HEK293 (cell line): Measurements from ENCODE around the gene EXT2.

ENCODE experiments used
- HIC1 ChIP-seq: fragments of 450-650 bp; formaldehyde crosslinking; IDR thresholded peaks from 2 replicates; pipeline ENCODE4 v1.5.1; 2016; ENCODE audit warnings: missing biosample characterization, missing genetic modification characterization
- SETDB1 ChIP-seq: IDR thresholded peaks from one replicate; pipeline ENCODE4 v1.6.1; 2017; ENCODE audit warnings: mild to moderate bottlenecking, low read length, moderate library complexity, mixed read lengths; ENCODE audit not compliant: insufficient read length
- ZNF670 ChIP-seq: fragments of 450-650 bp; formaldehyde crosslinking; IDR thresholded peaks from 2 replicates; pipeline ENCODE4 v1.5.1; 2016; ENCODE audit warnings: missing biosample characterization, missing genetic modification characterization, low read depth
- TF ChIP-seq, protein P1 (sequence below): fragments of 450-650 bp; formaldehyde crosslinking; IDR thresholded peaks from 2 replicates; pipeline ENCODE4 v1.5.1; 2016; ENCODE audit warnings: missing biosample characterization, missing genetic modification characterization
- TF ChIP-seq, protein P2 (sequence below): fragments of 450-650 bp; formaldehyde crosslinking; IDR thresholded peaks from 2 replicates; pipeline ENCODE4 v1.5.1; 2016; ENCODE audit warnings: missing biosample characterization, missing genetic modification characterization, low read depth

DNA sequence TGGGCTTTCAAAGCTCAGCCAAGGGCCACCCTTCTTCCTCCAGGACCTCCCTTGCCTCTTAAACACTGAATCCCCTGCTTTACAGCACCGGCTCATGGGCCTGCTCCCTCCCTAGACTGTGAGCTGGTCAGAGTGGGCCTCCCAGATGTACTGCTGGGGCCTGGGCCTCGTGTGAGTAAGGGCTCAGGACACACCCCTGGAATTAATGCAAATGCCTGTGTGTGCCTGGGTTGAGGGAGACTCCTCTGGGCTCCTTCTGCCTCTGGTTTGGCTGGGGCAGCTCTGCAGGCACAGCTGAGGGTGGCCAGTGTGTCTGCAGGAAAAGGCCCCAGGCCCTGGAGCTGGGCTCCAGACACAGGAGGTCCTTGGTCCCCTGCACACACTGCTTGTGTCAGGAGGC is 190.3 kb downstream of the EXT2 start:
- no peak for TF ChIP-seq HIC1
- TF ChIP-seq, protein P1, sequence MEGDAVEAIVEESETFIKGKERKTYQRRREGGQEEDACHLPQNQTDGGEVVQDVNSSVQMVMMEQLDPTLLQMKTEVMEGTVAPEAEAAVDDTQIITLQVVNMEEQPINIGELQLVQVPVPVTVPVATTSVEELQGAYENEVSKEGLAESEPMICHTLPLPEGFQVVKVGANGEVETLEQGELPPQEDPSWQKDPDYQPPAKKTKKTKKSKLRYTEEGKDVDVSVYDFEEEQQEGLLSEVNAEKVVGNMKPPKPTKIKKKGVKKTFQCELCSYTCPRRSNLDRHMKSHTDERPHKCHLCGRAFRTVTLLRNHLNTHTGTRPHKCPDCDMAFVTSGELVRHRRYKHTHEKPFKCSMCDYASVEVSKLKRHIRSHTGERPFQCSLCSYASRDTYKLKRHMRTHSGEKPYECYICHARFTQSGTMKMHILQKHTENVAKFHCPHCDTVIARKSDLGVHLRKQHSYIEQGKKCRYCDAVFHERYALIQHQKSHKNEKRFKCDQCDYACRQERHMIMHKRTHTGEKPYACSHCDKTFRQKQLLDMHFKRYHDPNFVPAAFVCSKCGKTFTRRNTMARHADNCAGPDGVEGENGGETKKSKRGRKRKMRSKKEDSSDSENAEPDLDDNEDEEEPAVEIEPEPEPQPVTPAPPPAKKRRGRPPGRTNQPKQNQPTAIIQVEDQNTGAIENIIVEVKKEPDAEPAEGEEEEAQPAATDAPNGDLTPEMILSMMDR (tag by site-specific recombination) = no peak
- TF ChIP-seq SETDB1 = no peak
- TF ChIP-seq, protein P2, sequence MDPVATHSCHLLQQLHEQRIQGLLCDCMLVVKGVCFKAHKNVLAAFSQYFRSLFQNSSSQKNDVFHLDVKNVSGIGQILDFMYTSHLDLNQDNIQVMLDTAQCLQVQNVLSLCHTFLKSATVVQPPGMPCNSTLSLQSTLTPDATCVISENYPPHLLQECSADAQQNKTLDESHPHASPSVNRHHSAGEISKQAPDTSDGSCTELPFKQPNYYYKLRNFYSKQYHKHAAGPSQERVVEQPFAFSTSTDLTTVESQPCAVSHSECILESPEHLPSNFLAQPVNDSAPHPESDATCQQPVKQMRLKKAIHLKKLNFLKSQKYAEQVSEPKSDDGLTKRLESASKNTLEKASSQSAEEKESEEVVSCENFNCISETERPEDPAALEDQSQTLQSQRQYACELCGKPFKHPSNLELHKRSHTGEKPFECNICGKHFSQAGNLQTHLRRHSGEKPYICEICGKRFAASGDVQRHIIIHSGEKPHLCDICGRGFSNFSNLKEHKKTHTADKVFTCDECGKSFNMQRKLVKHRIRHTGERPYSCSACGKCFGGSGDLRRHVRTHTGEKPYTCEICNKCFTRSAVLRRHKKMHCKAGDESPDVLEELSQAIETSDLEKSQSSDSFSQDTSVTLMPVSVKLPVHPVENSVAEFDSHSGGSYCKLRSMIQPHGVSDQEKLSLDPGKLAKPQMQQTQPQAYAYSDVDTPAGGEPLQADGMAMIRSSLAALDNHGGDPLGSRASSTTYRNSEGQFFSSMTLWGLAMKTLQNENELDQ (tag by site-specific recombination) = no peak
- no peak for TF ChIP-seq ZNF670 (tag by site-specific recombination)
